Measurements from ENCODE around the gene SUSD3.
"Not testable (repeated sequence)": the region's sequence is repeated elsewhere in the genome, so short reads cannot be mapped to it uniquely, and the experiment has no call there.

Gene SUSD3

GRCh38 chr9:93114169-93114983 lies 55.9 kb downstream of the SUSD3 start:
- no peak for DNase-seq

GRCh38 chr9:93114984-93115335 lies 56.5 kb downstream of the SUSD3 start:
- no peak for DNase-seq

GRCh38 chr9:93115486-93116071 lies 57.1 kb downstream of the SUSD3 start:
- no peak for DNase-seq

GRCh38 chr9:93116072-93116961 lies 57.8 kb downstream of the SUSD3 start:
- no peak for DNase-seq

GRCh38 chr9:93117521-93117920 lies 59.0 kb downstream of the SUSD3 start:
- not testable (repeated sequence) for DNase-seq

- DNase-seq, result no peak
Observed at GRCh38 chr9:93117924-93118862, 59.7 kb downstream of the SUSD3 start.

- no peak for DNase-seq
Observed at GRCh38 chr9:93118863-93119702, 60.6 kb downstream of the SUSD3 start.

GRCh38 chr9:93119703-93119952 lies 61.1 kb downstream of the SUSD3 start:
- no peak for DNase-seq

- DNase-seq, result no peak
Observed at GRCh38 chr9:93119953-93120845, 61.7 kb downstream of the SUSD3 start.

GRCh38 chr9:93120846-93121315 lies 62.4 kb downstream of the SUSD3 start:
- DNase-seq, result no peak

- DNase-seq, result no peak
Observed at GRCh38 chr9:93121316-93122241, 63.1 kb downstream of the SUSD3 start.

GRCh38 chr9:93122721-93123221 lies 64.3 kb downstream of the SUSD3 start:
- no peak for DNase-seq

GRCh38 chr9:93123561-93124283 lies 65.2 kb downstream of the SUSD3 start:
- DNase-seq, result no peak

- DNase-seq, result no peak
Observed at GRCh38 chr9:93124793-93125192, 66.3 kb downstream of the SUSD3 start.

- DNase-seq, result no peak
Observed at GRCh38 chr9:93125331-93125894, 66.9 kb downstream of the SUSD3 start.

- no peak for DNase-seq
Observed at GRCh38 chr9:93126151-93126781, 67.8 kb downstream of the SUSD3 start.

- no peak for DNase-seq
Observed at GRCh38 chr9:93126825-93127368, 68.4 kb downstream of the SUSD3 start.
